H9 (cell line): ENCODE measurements around the gene RNF128. TPM values are rescaled to one million over a fixed set of nuclear protein-coding genes. Genes with fewer than 3 reads are reported as not detected.

Source experiments
- DNase-seq: peaks from one replicate; pipeline ENCODE4 v3.0.0-alpha.2; 2017
- H2AFZ ChIP-seq: one replicate; pipeline ENCODE4 v1.6.1; 2013; ENCODE audit warnings: mild to moderate bottlenecking, low read length, control low read depth, moderate library complexity
- H2AK5ac ChIP-seq: 2 replicates; pipeline ENCODE4 v1.6.1; 2013; ENCODE audit warnings: low read length, control low read depth, mixed read lengths; ENCODE audit not compliant: insufficient read length
- H2BK120ac ChIP-seq: one replicate; pipeline ENCODE4 v1.6.1; 2013; ENCODE audit warnings: low read depth, mild to moderate bottlenecking, low read length, control low read depth, inconsistent platforms; ENCODE audit not compliant: poor library complexity, severe bottlenecking
- H2BK12ac ChIP-seq: 2 replicates; pipeline ENCODE4 v1.6.1; 2013; ENCODE audit warnings: low read length, control low read depth, mixed read lengths, low read depth; ENCODE audit not compliant: insufficient read length
- H2BK15ac ChIP-seq: 2 replicates; pipeline ENCODE4 v1.6.1; 2013; ENCODE audit warnings: low read depth, low read length, control low read depth
- H2BK20ac ChIP-seq: one replicate; pipeline ENCODE4 v1.6.1; 2013; ENCODE audit warnings: low read depth, mild to moderate bottlenecking, low read length, control low read depth, inconsistent platforms; ENCODE audit not compliant: poor library complexity, severe bottlenecking
- H2BK5ac ChIP-seq: 2 replicates; pipeline ENCODE4 v1.6.1; 2013; ENCODE audit warnings: low read length, control low read depth, mixed read lengths; ENCODE audit not compliant: insufficient read length
- H3K14ac ChIP-seq: 2 replicates; pipeline ENCODE4 v1.6.1; 2013; ENCODE audit warnings: low read length, control low read depth; ENCODE audit not compliant: insufficient read depth
- H3K18ac ChIP-seq: 2 replicates; pipeline ENCODE4 v1.6.1; 2013; ENCODE audit warnings: low read depth, mild to moderate bottlenecking, mixed read lengths, low read length, control low read depth; ENCODE audit not compliant: insufficient read length
- H3K23ac ChIP-seq: 2 replicates; pipeline ENCODE4 v1.6.1; 2013; ENCODE audit warnings: low read length, control low read depth, mixed read lengths, low read depth; ENCODE audit not compliant: insufficient read length
- H3K23me2 ChIP-seq: 2 replicates; pipeline ENCODE4 v1.6.1; 2013; ENCODE audit warnings: low read depth, mild to moderate bottlenecking, mixed read lengths, low read length, control low read depth; ENCODE audit not compliant: insufficient read length, poor library complexity, severe bottlenecking
- H3K27ac ChIP-seq: 2 replicates; pipeline ENCODE4 v1.5.1; 2013; ENCODE audit warnings: low read length, control low read depth, mixed read lengths, low read depth; ENCODE audit not compliant: insufficient read length
- H3K27me3 ChIP-seq: 2 replicates; pipeline ENCODE4 v1.6.1; 2013; ENCODE audit warnings: low read length, control low read depth, inconsistent platforms; ENCODE audit not compliant: insufficient read depth
- H3K4ac ChIP-seq: 2 replicates; pipeline ENCODE4 v1.6.1; 2013; ENCODE audit warnings: low read depth, mild to moderate bottlenecking, control low read depth, inconsistent platforms, low read length, moderate library complexity
- H3K4me1 ChIP-seq: 2 replicates; pipeline ENCODE4 v1.6.1; 2013; ENCODE audit warnings: low read length, control low read depth, inconsistent platforms; ENCODE audit not compliant: insufficient read depth
- H3K4me2 ChIP-seq: 2 replicates; pipeline ENCODE4 v1.6.1; 2013; ENCODE audit warnings: low read length, control low read depth, mixed read lengths; ENCODE audit not compliant: insufficient read length, insufficient read depth
- H3K56ac ChIP-seq: 2 replicates; pipeline ENCODE4 v1.6.1; 2013; ENCODE audit warnings: low read depth, mild to moderate bottlenecking, mixed read lengths, low read length, control low read depth; ENCODE audit not compliant: insufficient read length
- H3K79me1 ChIP-seq: 2 replicates; pipeline ENCODE4 v1.6.1; 2013; ENCODE audit warnings: low read depth, mild to moderate bottlenecking, moderate library complexity, low read length, control low read depth, inconsistent platforms; ENCODE audit not compliant: insufficient read depth, poor library complexity, severe bottlenecking
- H3K79me2 ChIP-seq: 2 replicates; pipeline ENCODE4 v1.6.1; 2013; ENCODE audit warnings: low read length, control low read depth, inconsistent platforms; ENCODE audit not compliant: insufficient read depth
- H3K9ac ChIP-seq: 2 replicates; pipeline ENCODE4 v1.6.1; 2013; ENCODE audit warnings: low read length, control low read depth, mixed read lengths; ENCODE audit not compliant: insufficient read length; ENCODE audit errors: extremely low read depth
- H3K9me3 ChIP-seq: one replicate; pipeline ENCODE4 v1.6.1; 2013; ENCODE audit warnings: low read depth, low read length, inconsistent platforms; ENCODE audit not compliant: control insufficient read depth
- H3T11ph ChIP-seq: one replicate; pipeline ENCODE4 v1.6.1; 2013; ENCODE audit warnings: mild to moderate bottlenecking, low read length, control low read depth, inconsistent platforms
- H4K20me1 ChIP-seq: one replicate; pipeline ENCODE4 v1.6.1; 2013; ENCODE audit not compliant: control insufficient read depth, insufficient read length, insufficient read depth
- H4K5ac ChIP-seq: 2 replicates; pipeline ENCODE4 v1.6.1; 2013; ENCODE audit warnings: low read depth, mild to moderate bottlenecking, mixed read lengths, low read length, control low read depth; ENCODE audit not compliant: insufficient read length
- H4K8ac ChIP-seq: replicated peaks from 2 replicates; pipeline ENCODE4 v1.6.1; 2013; ENCODE audit warnings: low read length, control low read depth, mixed read lengths, low read depth; ENCODE audit not compliant: insufficient read length
- H4K91ac ChIP-seq: 2 replicates; pipeline ENCODE4 v1.6.1; 2013; ENCODE audit warnings: low read depth, mild to moderate bottlenecking, moderate library complexity, mixed read lengths, low read length, control low read depth; ENCODE audit not compliant: insufficient read length
- H3K27ac Mint-ChIP-seq, 3 experiments: 2 replicates in 2 of 3; 3 replicates in 1 of 3; pipeline ENCODE4 v1.8.0; 2020 to 2021; ENCODE audit warnings: mixed read lengths in 3 of 3, mild to moderate bottlenecking in 1 of 3, moderate library complexity in 1 of 3
- H3K27me3 Mint-ChIP-seq: 2 replicates; pipeline ENCODE4 v1.8.0; 2021; ENCODE audit warnings: low read depth, mild to moderate bottlenecking, moderate library complexity, mixed read lengths
- H3K36me3 Mint-ChIP-seq, 3 experiments: 2 replicates in 2 of 3; 3 replicates in 1 of 3; pipeline ENCODE4 v1.8.0; 2020 to 2021; ENCODE audit warnings: low read depth in 3 of 3, mixed read lengths in 3 of 3; ENCODE audit not compliant: insufficient read depth in 1 of 3
- H3K4me1 Mint-ChIP-seq, 2 experiments: 2 replicates each; pipeline ENCODE4 v1.8.0; 2020; ENCODE audit warnings: mixed read lengths in 2 of 2
- H3K4me3 Mint-ChIP-seq, 2 experiments: 2 replicates in 1 of 2; 3 replicates in 1 of 2; pipeline ENCODE4 v1.8.0; 2020 to 2021; ENCODE audit warnings: mild to moderate bottlenecking in 2 of 2, mixed read lengths in 2 of 2, moderate library complexity in 1 of 2
- H3K9me3 Mint-ChIP-seq, 2 experiments: 2 replicates in 1 of 2; 3 replicates in 1 of 2; pipeline ENCODE4 v1.8.0; 2020; ENCODE audit warnings: mild to moderate bottlenecking in 2 of 2, mixed read lengths in 2 of 2, moderate library complexity in 1 of 2
- WGBS: extraction: QIAGEN DNeasy Blood & Tissue Kit; methylation state at CpG from one replicate; pipeline ENCODE4 v1.1.7; 2013; ENCODE audit warnings: missing lambda C conversion rate, low lambda C conversion rate, mixed read lengths; ENCODE audit not compliant: insufficient read length; ENCODE audit errors: extremely low coverage; 5-methylcytosine and 5-hydroxymethylcytosine counted together
- total RNA-seq: library from RNA; stranded (reverse); gene quantifications from 2 replicates; pipeline ENCODE4 v1.2.1, GENCODE V29; 2021
- TF ChIP-seq, protein P1 (sequence below): fragments of 200-600 bp; sonication (generic); conservative IDR thresholded peaks from 3 replicates; pipeline ENCODE4 v1.8.0; 2021; ENCODE audit warnings: antibody characterized with exemption, mild to moderate bottlenecking

The RNF128 gene
- total RNA-seq, 1 experiment from 2014 or later = 0.13 TPM

DNA sequence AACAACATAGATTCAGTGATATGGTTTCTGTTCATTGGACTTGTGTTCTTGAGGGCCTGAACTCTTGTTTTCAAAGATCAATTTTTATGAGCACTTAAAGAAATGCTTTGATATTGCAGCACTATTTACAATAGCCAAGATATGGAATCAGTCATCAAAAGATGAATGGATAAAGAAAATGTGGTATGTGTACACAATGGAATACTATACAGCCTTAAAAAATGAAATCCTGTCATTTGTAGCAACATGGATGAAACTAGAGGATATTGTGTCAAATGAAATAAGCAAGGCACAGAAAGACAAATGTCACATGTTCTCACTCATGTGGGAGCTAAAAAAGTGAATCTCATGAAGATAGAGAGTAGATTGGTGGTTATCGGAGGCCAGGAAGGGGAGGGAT, 21.9 kb downstream of the RNF128 start:
- H3K27me3 ChIP-seq = no peaks in the 10 kb centered on the region
- no peak overlapping the region for H3T11ph ChIP-seq
- peaks cover 0 to 6% (median 1%) of the 10 kb centered on the region in 3 experiments; a peak in 3 of 7 replicates for H3K36me3 Mint-ChIP-seq

More for the DNA sequence above, 21.9 kb downstream of the RNF128 start:
- H3K79me2 ChIP-seq = no peaks in the 10 kb centered on the region
- Mint-ChIP-seq H3K27me3 (no peaks in the 10 kb centered on the region; the same call in 1 of the 2 replicates), H3K9me3 (peaks cover 0 to 47% of the 10 kb centered on the region in 2 experiments; a peak in 3 of 5 replicates), H3K4me1 (peaks cover 2 to 8% of the 10 kb centered on the region in 2 experiments; a peak in 2 of 4 replicates), H3K4me3 (no peak overlapping the region), H3K27ac (no peak overlapping the region)
- no peak overlapping the region for H3K56ac ChIP-seq
- no peak overlapping the region for H3K27ac ChIP-seq
- H2AFZ ChIP-seq = no peak overlapping the region
- no peak overlapping the region for H3K14ac ChIP-seq
- TF ChIP-seq, protein P1, sequence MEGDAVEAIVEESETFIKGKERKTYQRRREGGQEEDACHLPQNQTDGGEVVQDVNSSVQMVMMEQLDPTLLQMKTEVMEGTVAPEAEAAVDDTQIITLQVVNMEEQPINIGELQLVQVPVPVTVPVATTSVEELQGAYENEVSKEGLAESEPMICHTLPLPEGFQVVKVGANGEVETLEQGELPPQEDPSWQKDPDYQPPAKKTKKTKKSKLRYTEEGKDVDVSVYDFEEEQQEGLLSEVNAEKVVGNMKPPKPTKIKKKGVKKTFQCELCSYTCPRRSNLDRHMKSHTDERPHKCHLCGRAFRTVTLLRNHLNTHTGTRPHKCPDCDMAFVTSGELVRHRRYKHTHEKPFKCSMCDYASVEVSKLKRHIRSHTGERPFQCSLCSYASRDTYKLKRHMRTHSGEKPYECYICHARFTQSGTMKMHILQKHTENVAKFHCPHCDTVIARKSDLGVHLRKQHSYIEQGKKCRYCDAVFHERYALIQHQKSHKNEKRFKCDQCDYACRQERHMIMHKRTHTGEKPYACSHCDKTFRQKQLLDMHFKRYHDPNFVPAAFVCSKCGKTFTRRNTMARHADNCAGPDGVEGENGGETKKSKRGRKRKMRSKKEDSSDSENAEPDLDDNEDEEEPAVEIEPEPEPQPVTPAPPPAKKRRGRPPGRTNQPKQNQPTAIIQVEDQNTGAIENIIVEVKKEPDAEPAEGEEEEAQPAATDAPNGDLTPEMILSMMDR = no peak
- H2BK20ac ChIP-seq = no peak overlapping the region
- H3K23me2 ChIP-seq = no peaks in the 10 kb centered on the region
- H3K9me3 ChIP-seq = no peaks in the 10 kb centered on the region
- H3K18ac ChIP-seq = no peak overlapping the region
- no peak overlapping the region for H2BK120ac ChIP-seq
- no peak overlapping the region for H4K8ac ChIP-seq
- no peak overlapping the region for H2BK5ac ChIP-seq
- no peak overlapping the region for H2BK15ac ChIP-seq
- no peaks in the 10 kb centered on the region for H4K20me1 ChIP-seq
- H3K79me1 ChIP-seq = no peaks in the 10 kb centered on the region
- no peak for DNase-seq
- no CpG with 5 or more reads among the region's 1 CpG for WGBS
- H3K9ac ChIP-seq = no peak overlapping the region
- no peak overlapping the region for H3K4me2 ChIP-seq
- no peak overlapping the region for H3K4ac ChIP-seq
- H2BK12ac ChIP-seq = no peak overlapping the region
- H4K5ac ChIP-seq = no peak overlapping the region
- H4K91ac ChIP-seq = no peak overlapping the region
- no peak overlapping the region for H3K23ac ChIP-seq
- no peak overlapping the region for H2AK5ac ChIP-seq
- no peaks in the 10 kb centered on the region for H3K4me1 ChIP-seq
